Gastroesophageal sphincter (tissue), 4 donors: ENCODE data around the gene GIPC2. TPM values are rescaled to one million over a fixed set of nuclear protein-coding genes. Genes with fewer than 3 reads are reported as not detected.

Source experiments
- ATAC-seq: fragments of 150-250 bp; one replicate; pipeline ENCODE4 v1.9.1; 2016; ENCODE audit warnings: mild to moderate bottlenecking, moderate library complexity
- H3K27ac ChIP-seq, 4 donors: fragments of 200-600 bp; sonication (generic) in 3 of 4; 1 replicate in 3 of 4; 2 replicates in 1 of 4; pipeline ENCODE4 v1.5.1; 2016 to 2019
- H3K27me3 ChIP-seq: fragments of 200-600 bp; sonication (generic); one replicate; pipeline ENCODE4 v1.5.1; 2019
- H3K36me3 ChIP-seq, 2 donors: fragments of 200-600 bp; sonication (generic); one replicate each; pipeline ENCODE4 v1.5.1; 2019; ENCODE audit warnings: control low read depth in 1 of 2
- H3K4me1 ChIP-seq, 3 donors: fragments of 200-600 bp; sonication (generic); 1 replicate in 2 of 3; 2 replicates in 1 of 3; pipeline ENCODE4 v1.5.1; 2016 to 2019; ENCODE audit warnings: control low read depth in 2 of 3
- H3K4me3 ChIP-seq, 2 donors: fragments of 200-600 bp; sonication (generic); one replicate each; pipeline ENCODE4 v1.5.1; 2019; ENCODE audit warnings: mild to moderate bottlenecking in 1 of 2, moderate library complexity in 1 of 2
- H3K9me3 ChIP-seq, 3 donors: fragments of 200-600 bp; sonication (generic); one replicate each; pipeline ENCODE4 v1.5.1; 2017 to 2019; ENCODE audit warnings: control low read depth in 2 of 3
- EP300 ChIP-seq: sonication (generic); formaldehyde crosslinking; IDR thresholded peaks from one replicate; pipeline ENCODE4 v1.6.1; 2017; ENCODE audit warnings: antibody characterized with exemption, mild to moderate bottlenecking
- POLR2A ChIP-seq, 2 donors: fragments of 450-650 bp; IDR thresholded peaks; one replicate each; pipeline ENCODE4 v1.6.1; 2017; ENCODE audit warnings: antibody characterized with exemption in 2 of 2, mild to moderate bottlenecking in 2 of 2, moderate library complexity in 1 of 2
- POLR2AphosphoS5 ChIP-seq: sonication (generic); formaldehyde crosslinking; IDR thresholded peaks from one replicate; pipeline ENCODE4 v1.6.1; 2017; ENCODE audit warnings: antibody characterized with exemption
- WGBS, 2 donors: methylation state at CpG; one replicate each; pipeline ENCODE4 v1.1.5; 2018; ENCODE audit warnings: low coverage in 1 of 2; 5-methylcytosine and 5-hydroxymethylcytosine counted together
- total RNA-seq, 4 donors: library from RNA; depleted of rRNA; stranded (reverse); fragments of >200 nt; gene quantifications; one replicate each; pipeline ENCODE4 v1.1.0, GENCODE V29; 2016
- TF ChIP-seq, protein P1 (sequence below), 4 experiments: fragments of 200-600 bp in 2 of 4; fragments of 450-650 bp in 2 of 4; sonication (generic) in 1 of 4; IDR thresholded peaks; one replicate each; pipeline ENCODE4 v1.5.1; 2017 to 2019; ENCODE audit warnings: antibody characterized with exemption in 4 of 4, mild to moderate bottlenecking in 2 of 4, moderate library complexity in 2 of 4

The GIPC2 gene
- total RNA-seq, 4 donors from 2014 or later: 2.2 to 9.0 (median 5.5) TPM

- no peak for ATAC-seq
- Histone ChIP-seq H3K27ac (no peak overlapping the region), H3K9me3 (no peaks in the 10 kb centered on the region), H3K27me3 (no peaks in the 10 kb centered on the region), H3K4me1 (peaks cover 0 to 4% (median 0%) of the 10 kb centered on the region in 3 donors), H3K36me3 (no peaks in the 10 kb centered on the region), H3K4me3 (no peak overlapping the region)
- 54 to 80% methylated on average over 2 to 4 of the region's 4 CpGs for WGBS, 2 donors
- no peak for TF ChIP-seq EP300
- TF ChIP-seq, protein P1, sequence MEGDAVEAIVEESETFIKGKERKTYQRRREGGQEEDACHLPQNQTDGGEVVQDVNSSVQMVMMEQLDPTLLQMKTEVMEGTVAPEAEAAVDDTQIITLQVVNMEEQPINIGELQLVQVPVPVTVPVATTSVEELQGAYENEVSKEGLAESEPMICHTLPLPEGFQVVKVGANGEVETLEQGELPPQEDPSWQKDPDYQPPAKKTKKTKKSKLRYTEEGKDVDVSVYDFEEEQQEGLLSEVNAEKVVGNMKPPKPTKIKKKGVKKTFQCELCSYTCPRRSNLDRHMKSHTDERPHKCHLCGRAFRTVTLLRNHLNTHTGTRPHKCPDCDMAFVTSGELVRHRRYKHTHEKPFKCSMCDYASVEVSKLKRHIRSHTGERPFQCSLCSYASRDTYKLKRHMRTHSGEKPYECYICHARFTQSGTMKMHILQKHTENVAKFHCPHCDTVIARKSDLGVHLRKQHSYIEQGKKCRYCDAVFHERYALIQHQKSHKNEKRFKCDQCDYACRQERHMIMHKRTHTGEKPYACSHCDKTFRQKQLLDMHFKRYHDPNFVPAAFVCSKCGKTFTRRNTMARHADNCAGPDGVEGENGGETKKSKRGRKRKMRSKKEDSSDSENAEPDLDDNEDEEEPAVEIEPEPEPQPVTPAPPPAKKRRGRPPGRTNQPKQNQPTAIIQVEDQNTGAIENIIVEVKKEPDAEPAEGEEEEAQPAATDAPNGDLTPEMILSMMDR (IDR thresholded peaks at IDR 0.05): no peak
- no peak for TF ChIP-seq POLR2AphosphoS5
- no peak for TF ChIP-seq POLR2A (IDR thresholded peaks at IDR 0.05)
These were observed 97.4 kb downstream of the GIPC2 start for GRCh38 chr1:78143152-78143551.

- TF ChIP-seq, protein P1 (IDR thresholded peaks at IDR 0.05): no peak
- TF ChIP-seq POLR2A (IDR thresholded peaks at IDR 0.05) (no peak), EP300 (no peak), POLR2AphosphoS5 (no peak)
- Histone ChIP-seq H3K27ac (no peak overlapping the region), H3K36me3 (no peaks in the 10 kb centered on the region), H3K4me1 (peaks cover 0 to 4% (median 0%) of the 10 kb centered on the region in 3 donors), H3K4me3 (no peak overlapping the region), H3K9me3 (no peaks in the 10 kb centered on the region), H3K27me3 (no peaks in the 10 kb centered on the region)
- 94 to 100% methylated on average over 2 of the region's 2 CpGs for WGBS, 2 donors
- no peak for ATAC-seq
These were observed 97.9 kb downstream of the GIPC2 start for GRCh38 chr1:78143673-78144072.

GRCh38 chr1:78145105-78145580, 99.4 kb downstream of the GIPC2 start:
- Histone ChIP-seq H3K27ac (no peak overlapping the region), H3K4me3 (no peak overlapping the region), H3K27me3 (no peaks in the 10 kb centered on the region), H3K36me3 (no peaks in the 10 kb centered on the region), H3K9me3 (no peaks in the 10 kb centered on the region), H3K4me1 (peaks cover 0 to 4% (median 0%) of the 10 kb centered on the region in 3 donors)
- WGBS, 2 donors: 0 to 4% methylated on average over 1 to 2 of the region's 2 CpGs
- TF ChIP-seq EP300 (no peak), POLR2AphosphoS5 (peak; percentile 9), POLR2A (IDR thresholded peaks at IDR 0.05) (no peak)
- TF ChIP-seq, protein P1 (IDR thresholded peaks at IDR 0.05): peak; percentile 83 to 93 (median 84)
- peak; percentile 60 for ATAC-seq

- H3K27me3 ChIP-seq: no peaks in the 10 kb centered on the region
- H3K9me3 ChIP-seq: no peaks in the 10 kb centered on the region
- TF ChIP-seq, protein P1 (IDR thresholded peaks at IDR 0.05): no peak
- no peak for TF ChIP-seq EP300
- TF ChIP-seq POLR2A (IDR thresholded peaks at IDR 0.05): no peak
- TF ChIP-seq POLR2AphosphoS5: no peak
- H3K36me3 ChIP-seq: no peaks in the 10 kb centered on the region
- H3K4me3 ChIP-seq: no peak overlapping the region
- WGBS, 2 donors: 69 to 73% methylated on average over 2 of the region's 2 CpGs
- peaks cover 0 to 4% (median 0%) of the 10 kb centered on the region in 3 donors for H3K4me1 ChIP-seq
- H3K27ac ChIP-seq: no peak overlapping the region
- no peak for ATAC-seq
These were observed 100.5 kb downstream of the GIPC2 start for GRCh38 chr1:78146205-78146771.

DNA sequence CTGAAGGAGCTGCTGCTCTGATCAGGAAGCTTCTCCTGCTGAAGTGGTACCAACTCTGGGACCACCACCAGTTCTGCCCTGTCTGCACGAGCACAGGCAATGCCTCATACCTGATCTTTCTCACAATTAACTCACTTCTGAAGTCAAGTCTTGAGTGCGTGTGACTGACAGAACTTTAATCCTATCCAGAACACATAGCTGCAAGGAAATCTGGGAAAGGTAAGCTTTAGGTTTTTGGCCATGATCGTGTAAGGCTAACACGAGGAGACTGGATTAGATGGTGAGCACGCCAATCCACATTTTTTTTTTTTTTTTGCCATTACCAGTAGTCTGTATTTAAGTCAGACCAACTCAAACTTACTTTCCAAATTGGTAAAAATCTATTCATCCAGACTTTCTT, 101.3 kb downstream of the GIPC2 start:
- 90 to 95% methylated on average over 4 of the region's 5 CpGs for WGBS, 2 donors
- H3K4me1 ChIP-seq: peaks cover 0 to 4% (median 0%) of the 10 kb centered on the region in 3 donors
- no peak overlapping the region for H3K4me3 ChIP-seq
- TF ChIP-seq, protein P1 (IDR thresholded peaks at IDR 0.05): no peak
- no peak for TF ChIP-seq POLR2AphosphoS5
- TF ChIP-seq EP300: no peak
- no peak for TF ChIP-seq POLR2A (IDR thresholded peaks at IDR 0.05)
- no peaks in the 10 kb centered on the region for H3K27me3 ChIP-seq
- H3K36me3 ChIP-seq: no peaks in the 10 kb centered on the region
- no peak for ATAC-seq
- H3K9me3 ChIP-seq: no peaks in the 10 kb centered on the region
- no peak overlapping the region for H3K27ac ChIP-seq
